Natural killer cell treated with Interleukin-12 subunit alpha and Interleukin-12 subunit beta and Interleukin-15 and Interleukin-18, amount 100 ng/mL, for 72 hours (primary cell): Measurements from ENCODE around the gene CABLES2. TPM values are rescaled to one million over a fixed set of nuclear protein-coding genes. Genes with fewer than 3 reads are reported as not detected.
"Not testable (repeated sequence)": the region's sequence is repeated elsewhere in the genome, so short reads cannot be mapped to it uniquely, and the experiment has no call there.

Source experiments
- ATAC-seq, 2 donors: fragments of 150-1000 bp; cut with Tn5 transposase in 1 of 2; sonication (Bioruptor Pico), chemical (Tn5 transposase) in 1 of 2; 2 replicates each; pipeline ENCODE4 v1.10.0; 2021
- DNase-seq: peaks from one replicate; pipeline ENCODE4 v3.0.0; 2022; ENCODE audit warnings: low spot score
- H3K27ac Mint-ChIP-seq, 2 donors: 1 replicate in 1 of 2; 2 replicates in 1 of 2; pipeline ENCODE4 v1.8.0; 2022; ENCODE audit warnings: mixed read lengths in 2 of 2, mild to moderate bottlenecking in 1 of 2, moderate library complexity in 1 of 2
- H3K27me3 Mint-ChIP-seq, 2 donors: 1 replicate in 1 of 2; 2 replicates in 1 of 2; pipeline ENCODE4 v1.8.0; 2022; ENCODE audit warnings: mixed read lengths in 2 of 2
- H3K36me3 Mint-ChIP-seq: one replicate; pipeline ENCODE4 v1.8.0; 2022; ENCODE audit warnings: mixed read lengths
- H3K4me1 Mint-ChIP-seq, 2 donors: 1 replicate in 1 of 2; 2 replicates in 1 of 2; pipeline ENCODE4 v1.8.0; 2022; ENCODE audit warnings: low read depth in 2 of 2, mixed read lengths in 2 of 2, mild to moderate bottlenecking in 1 of 2
- H3K4me3 Mint-ChIP-seq: one replicate; pipeline ENCODE4 v1.8.0; 2022; ENCODE audit warnings: mixed read lengths
- H3K9me3 Mint-ChIP-seq: 2 replicates; pipeline ENCODE4 v1.8.0; 2022; ENCODE audit warnings: mixed read lengths
- total RNA-seq, 2 donors: library from RNA; stranded (reverse); gene quantifications; one replicate each; pipeline ENCODE4 v1.2.3, GENCODE V29; 2022

Gene CABLES2
- total RNA-seq, 2 donors from 2014 or later: 9.4 to 9.5 TPM

DNA sequence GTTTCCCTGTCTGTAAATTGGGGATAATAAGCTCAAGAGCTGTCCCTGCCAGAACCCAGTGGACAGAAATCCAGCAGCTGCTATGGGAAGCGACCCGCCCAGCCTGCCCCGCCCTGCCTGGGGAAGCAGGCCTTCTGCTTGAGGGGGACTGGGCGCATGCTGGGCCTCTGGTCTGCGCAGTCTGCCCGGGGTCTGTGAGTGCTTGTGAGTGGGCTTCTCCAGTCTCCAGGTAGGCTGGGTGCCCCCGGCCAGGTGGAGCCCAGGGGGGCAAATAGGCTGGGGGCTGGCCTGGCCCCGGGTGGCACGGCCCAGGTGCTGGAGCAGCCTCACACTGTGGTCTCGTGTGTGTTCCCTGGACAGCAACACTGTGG, 20.9 kb upstream of the CABLES2 start:
- DNase-seq: no peak
- H3K4me3 Mint-ChIP-seq: no peak overlapping the region
- no peak overlapping the region for H3K27ac Mint-ChIP-seq
- no peaks in the 10 kb centered on the region for H3K36me3 Mint-ChIP-seq
- H3K4me1 Mint-ChIP-seq: peaks cover 0 to 3% of the 10 kb centered on the region in 2 donors
- ATAC-seq: no peak
- H3K27me3 Mint-ChIP-seq: peaks cover 0 to 7% of the 10 kb centered on the region in 2 donors
- H3K9me3 Mint-ChIP-seq: no peaks in the 10 kb centered on the region

DNA sequence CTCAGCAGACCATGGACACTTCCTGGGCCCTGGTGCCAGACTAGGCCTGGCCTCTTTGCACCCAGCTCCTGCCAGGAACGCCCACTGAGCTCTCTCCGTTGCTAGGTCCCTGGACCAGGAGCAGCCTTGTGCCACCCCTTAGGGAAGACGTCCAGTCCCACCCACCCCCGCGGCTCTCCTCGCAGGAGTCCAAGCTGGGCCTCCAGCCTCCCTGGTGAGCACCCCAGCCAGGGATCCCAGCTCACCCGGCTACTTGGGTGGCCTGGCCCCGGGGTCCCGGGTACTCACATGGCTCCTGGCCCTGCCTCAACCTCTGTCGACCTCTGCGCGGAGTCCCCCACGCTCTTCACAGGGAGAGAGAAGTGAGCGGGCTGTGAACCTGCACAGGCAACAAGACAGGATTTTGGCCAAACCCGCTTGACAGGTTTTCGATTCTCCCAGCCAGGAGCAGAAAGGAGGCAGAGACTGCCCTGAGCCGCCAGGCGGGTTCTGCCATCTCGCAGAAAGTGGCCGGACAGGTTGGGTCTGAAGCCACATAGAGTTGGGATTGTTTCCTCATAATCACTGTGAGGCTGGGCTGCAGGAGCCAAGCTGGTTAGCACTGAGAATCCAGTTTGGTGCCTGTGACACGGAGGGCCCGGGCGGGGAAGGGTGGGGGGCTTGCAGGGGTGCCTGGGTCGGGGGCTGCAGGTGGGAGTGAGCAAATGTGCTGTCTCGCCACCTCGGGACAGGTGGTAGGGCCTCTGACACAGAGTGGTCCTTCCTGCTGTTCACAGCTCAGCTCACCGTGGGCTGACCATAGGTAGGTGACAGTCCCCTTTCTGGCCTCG, 20.3 kb upstream of the CABLES2 start, which contains the start of gene RBBP8NL:
Gene RBBP8NL (minus strand): TSS at position 368 of the 830 bp plus-strand sequence. CDS start 7,892 bp downstream, outside the sequence.
- H3K27me3 Mint-ChIP-seq: peaks cover 0 to 7% of the 10 kb centered on the region in 2 donors
- ATAC-seq (no peak), DNase-seq (no peak)
- no peak within 1 kb of the TSS for H3K27ac Mint-ChIP-seq
- H3K36me3 Mint-ChIP-seq: no peaks in the 10 kb centered on the region
- H3K4me3 Mint-ChIP-seq: no peak within 1 kb of the TSS
- H3K9me3 Mint-ChIP-seq: no peaks in the 10 kb centered on the region
- H3K4me1 Mint-ChIP-seq: peaks cover 0 to 3% of the 10 kb centered on the region in 2 donors

DNA sequence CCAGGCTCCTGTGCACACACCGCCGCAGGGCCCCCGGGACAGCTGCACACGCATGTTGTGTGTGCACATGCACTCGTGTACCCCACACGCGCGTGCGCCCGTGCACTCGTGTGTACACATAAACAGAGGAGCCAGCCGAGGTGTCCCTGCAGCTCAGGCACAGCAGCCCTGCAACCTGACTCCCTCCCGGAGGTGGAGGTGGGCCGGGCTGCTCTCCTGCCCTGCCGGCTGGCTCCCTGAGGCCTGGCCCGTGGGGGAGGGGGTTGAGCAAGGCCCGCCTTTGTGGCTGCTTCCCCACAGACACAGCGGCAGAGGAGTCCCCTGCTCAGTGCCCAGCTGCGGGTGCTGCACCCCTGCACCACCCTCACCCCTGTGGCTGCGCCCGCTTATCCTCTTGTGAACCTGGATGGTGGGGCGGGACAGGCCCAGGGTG, 19.6 kb upstream of the CABLES2 start:
- H3K9me3 Mint-ChIP-seq: no peaks in the 10 kb centered on the region
- ATAC-seq: no peak
- no peak overlapping the region for H3K4me3 Mint-ChIP-seq
- peaks cover 0 to 3% of the 10 kb centered on the region in 2 donors for H3K4me1 Mint-ChIP-seq
- peaks cover 0 to 7% of the 10 kb centered on the region in 2 donors for H3K27me3 Mint-ChIP-seq
- no peaks in the 10 kb centered on the region for H3K36me3 Mint-ChIP-seq
- no peak for DNase-seq
- no peak overlapping the region for H3K27ac Mint-ChIP-seq

DNA sequence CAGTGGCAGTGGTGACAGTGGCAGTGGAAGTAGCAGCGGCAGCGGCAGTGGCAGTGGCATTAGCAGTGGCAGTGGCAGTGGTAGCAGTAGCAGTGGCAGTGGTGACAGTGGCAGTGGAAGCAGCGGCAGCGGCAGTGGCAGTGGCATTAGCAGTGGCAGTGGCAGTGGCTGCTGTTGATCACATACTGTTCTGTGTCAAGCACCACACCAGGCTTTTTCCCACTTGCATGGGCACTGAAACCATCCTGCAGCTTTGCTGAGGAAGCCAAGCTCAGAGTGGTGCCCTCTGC, 18.9 kb upstream of the CABLES2 start:
- not testable (repeated sequence) for H3K36me3 Mint-ChIP-seq, DNase-seq, H3K4me1 Mint-ChIP-seq, H3K27me3 Mint-ChIP-seq, H3K4me3 Mint-ChIP-seq, H3K27ac Mint-ChIP-seq, ATAC-seq, H3K9me3 Mint-ChIP-seq

DNA sequence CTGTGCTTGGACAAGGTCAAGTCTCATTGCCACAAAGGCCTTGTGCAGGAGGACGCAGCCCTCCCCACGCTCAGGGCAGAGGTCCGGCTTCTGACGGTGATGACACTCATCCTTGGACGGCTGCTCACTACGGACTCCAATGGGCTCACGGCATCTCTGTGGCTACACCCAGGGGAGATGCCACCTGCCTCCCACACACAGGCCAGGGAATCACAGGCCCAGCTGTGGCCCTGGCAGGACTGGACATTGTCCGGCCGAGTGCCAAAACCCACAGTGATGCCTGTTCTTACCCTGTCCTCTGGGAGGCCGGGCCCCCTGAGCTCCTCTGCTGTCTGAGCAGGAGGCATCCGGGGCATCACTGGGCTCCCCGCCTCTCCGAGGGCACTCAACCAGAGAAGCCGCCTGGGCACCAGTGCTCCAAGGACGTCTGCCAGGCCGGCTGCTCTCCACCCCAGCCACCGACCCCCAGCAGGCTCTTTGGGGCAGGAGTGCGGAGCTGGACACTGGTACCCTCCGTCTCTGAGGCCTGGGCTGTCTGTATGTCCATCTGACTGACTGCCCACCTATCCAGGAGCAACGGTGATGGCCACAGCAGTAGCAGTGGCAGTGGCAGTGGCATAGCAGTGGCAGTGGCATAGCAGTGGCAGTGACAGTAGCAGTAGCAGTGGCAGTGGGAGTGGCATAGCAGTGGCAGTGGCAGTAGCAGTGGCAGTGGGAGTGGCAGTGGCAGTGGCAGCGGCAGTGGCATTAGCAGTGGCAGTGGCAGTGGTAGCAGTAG, 18.4 kb upstream of the CABLES2 start:
- Mint-ChIP-seq H3K4me3 (no peak overlapping the region), H3K9me3 (peaks cover 3% of the 10 kb centered on the region), H3K4me1 (peaks cover 0 to 6% of the 10 kb centered on the region in 2 donors), H3K36me3 (no peaks in the 10 kb centered on the region), H3K27ac (no peak overlapping the region), H3K27me3 (no peaks in the 10 kb centered on the region)
- no peak for DNase-seq
- ATAC-seq: no peak

DNA sequence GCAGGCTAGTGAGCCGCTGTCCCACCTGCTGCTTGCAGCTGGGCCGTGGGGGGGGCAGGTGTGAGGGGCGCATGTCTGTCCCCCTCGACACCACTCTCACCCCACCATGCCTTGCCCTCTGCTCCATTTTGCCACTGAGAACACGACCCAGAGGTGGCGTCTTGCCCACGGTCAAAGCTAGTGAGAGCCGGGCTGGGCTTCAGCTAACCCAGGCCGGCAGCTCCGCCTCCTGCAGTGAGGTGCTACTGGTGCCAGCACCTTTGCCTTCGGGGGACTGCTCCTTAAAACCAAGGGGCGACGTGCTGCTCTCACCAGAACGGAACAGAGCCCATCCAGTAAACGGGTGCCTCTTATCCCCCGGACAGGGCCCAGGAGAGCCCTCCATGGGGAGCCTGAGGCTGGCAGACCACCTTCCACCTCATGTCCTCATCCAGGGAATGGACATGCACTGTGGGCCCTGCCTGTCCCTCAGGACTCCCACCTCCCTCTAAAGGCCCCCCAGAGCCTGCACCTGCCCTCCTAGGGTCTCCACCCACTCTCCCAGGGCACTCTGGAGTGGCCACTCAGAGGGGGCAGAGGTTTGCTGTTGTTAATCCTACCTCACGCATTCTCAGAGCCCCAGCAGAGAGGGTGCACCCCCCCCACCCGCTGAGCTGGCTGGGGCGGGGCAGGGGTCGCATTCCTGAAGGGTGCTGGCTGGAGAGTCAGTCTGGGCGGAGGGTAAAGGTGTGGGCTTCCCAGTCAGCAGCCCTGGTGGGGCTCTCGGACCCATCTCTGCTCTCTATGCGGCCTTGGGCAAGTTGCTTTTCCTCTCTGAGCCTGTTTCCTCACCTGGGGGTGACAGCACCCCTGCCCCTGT, 17.4 kb upstream of the CABLES2 start:
- Mint-ChIP-seq H3K9me3 (peaks cover 3% of the 10 kb centered on the region), H3K4me3 (no peak overlapping the region), H3K27me3 (no peaks in the 10 kb centered on the region), H3K27ac (no peak overlapping the region), H3K36me3 (no peaks in the 10 kb centered on the region), H3K4me1 (peaks cover 0 to 6% of the 10 kb centered on the region in 2 donors)
- no peak for DNase-seq
- no peak for ATAC-seq

- no peak overlapping the region for H3K4me3 Mint-ChIP-seq
- DNase-seq: no peak
- H3K27me3 Mint-ChIP-seq: no peaks in the 10 kb centered on the region
- H3K27ac Mint-ChIP-seq: no peak overlapping the region
- H3K4me1 Mint-ChIP-seq: peaks cover 0 to 3% of the 10 kb centered on the region in 2 donors
- no peak for ATAC-seq
- H3K36me3 Mint-ChIP-seq: no peaks in the 10 kb centered on the region
- H3K9me3 Mint-ChIP-seq: peaks cover 3% of the 10 kb centered on the region
These were observed 16.2 kb upstream of the CABLES2 start for GRCh38 chr20:62423326-62423706.

DNA sequence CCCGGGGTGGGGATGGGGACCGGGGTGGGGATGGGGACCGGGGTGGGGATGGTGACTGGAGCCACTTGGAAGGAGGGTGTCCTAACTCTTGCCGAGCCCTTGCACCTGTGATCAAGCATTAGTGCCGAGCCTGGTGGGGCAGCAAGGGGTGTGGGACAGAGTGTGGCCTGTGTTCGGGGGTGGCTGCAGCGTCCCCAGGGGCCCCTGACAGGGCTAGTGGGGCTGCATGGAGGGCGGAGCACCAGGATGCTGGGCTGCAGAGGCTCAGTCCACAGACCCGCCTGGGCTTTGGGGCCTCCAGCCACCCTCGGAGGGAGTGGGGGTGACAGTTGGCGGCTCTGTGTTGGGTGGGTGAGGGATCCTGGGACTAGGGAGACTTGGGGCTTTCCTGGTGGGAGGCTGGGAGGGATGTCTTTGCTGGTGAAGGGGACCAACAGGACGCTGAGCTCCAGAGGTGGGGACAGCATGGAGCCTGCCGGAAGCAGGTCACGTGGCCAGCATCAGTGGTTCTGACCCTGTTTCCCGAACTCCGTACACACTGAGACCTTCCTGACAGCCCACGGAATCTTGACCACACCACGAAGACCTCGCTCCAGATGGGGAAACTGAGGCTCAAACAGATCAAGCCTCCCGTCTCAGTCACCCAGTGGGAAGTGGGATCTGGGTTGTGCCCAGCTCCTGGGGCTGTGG, 15.7 kb upstream of the CABLES2 start:
- ATAC-seq (no peak), DNase-seq (no peak)
- H3K36me3 Mint-ChIP-seq: no peaks in the 10 kb centered on the region
- H3K9me3 Mint-ChIP-seq: peaks cover 3% of the 10 kb centered on the region
- peaks cover 0 to 3% of the 10 kb centered on the region in 2 donors for H3K4me1 Mint-ChIP-seq
- no peak overlapping the region for H3K4me3 Mint-ChIP-seq
- H3K27me3 Mint-ChIP-seq: no peaks in the 10 kb centered on the region
- H3K27ac Mint-ChIP-seq: no peak overlapping the region

DNA sequence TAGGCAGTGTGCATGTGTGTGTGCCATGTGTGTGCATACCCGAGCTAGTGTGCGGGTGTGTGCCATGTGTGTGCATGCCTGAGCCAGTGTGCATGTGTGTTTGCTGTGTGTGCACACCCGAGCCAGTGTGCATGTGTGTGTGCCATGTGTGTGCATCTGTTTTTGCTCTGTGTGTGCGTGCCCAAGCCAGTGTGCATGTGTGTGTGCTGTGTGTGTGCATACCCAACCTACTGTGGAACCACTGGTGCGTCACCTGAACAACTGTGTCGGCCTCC, 14.6 kb upstream of the CABLES2 start:
- H3K36me3 Mint-ChIP-seq: no peaks in the 10 kb centered on the region
- peaks cover 0 to 3% of the 10 kb centered on the region in 2 donors for H3K4me1 Mint-ChIP-seq
- no peaks in the 10 kb centered on the region for H3K27me3 Mint-ChIP-seq
- H3K4me3 Mint-ChIP-seq: no peak overlapping the region
- DNase-seq (no peak), ATAC-seq (no peak)
- H3K27ac Mint-ChIP-seq: no peak overlapping the region
- peaks cover 3% of the 10 kb centered on the region for H3K9me3 Mint-ChIP-seq

DNA sequence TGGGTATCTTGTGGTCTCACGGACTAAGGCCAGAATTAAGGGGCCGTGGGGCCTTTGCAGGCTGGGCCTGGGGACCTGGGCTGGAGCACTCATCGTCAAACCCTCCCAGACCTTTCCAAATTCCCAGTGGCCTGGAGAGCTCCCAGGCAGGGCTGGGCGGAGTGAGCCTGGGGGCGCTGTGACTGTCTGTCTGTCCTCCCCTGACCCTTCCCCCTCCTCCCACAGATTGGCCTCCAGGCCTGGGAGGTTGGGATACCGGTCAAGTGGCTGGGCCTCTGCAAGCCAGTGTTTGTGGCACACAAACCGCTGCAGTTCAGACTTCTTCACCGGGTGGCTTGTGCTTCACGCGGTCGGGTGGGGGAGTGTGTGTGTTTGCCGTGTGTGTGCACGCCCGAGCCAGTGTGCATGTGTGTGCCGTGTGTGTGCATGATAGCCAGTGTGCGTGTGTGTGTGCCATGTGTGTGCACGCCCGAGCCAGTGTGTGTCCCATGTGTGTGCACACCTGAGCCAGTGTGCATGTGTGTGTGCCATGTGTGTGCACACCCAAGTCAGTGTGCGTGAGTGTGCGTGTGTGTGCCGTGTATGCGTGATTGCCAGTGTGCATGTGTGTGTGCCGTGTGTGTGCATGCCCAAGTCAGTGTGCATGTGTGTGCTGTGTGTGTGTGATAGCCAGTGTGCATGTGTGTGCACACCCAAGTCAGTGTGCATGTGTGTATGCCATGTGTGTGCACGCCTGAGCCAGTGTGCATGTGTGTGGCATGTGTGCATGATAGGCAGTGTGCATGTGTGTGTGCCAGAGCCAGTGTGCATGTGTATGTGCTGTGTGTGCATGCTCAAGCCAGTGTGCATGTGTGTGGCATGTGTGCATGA, 14.0 kb upstream of the CABLES2 start:
- ATAC-seq: no peak

DNA sequence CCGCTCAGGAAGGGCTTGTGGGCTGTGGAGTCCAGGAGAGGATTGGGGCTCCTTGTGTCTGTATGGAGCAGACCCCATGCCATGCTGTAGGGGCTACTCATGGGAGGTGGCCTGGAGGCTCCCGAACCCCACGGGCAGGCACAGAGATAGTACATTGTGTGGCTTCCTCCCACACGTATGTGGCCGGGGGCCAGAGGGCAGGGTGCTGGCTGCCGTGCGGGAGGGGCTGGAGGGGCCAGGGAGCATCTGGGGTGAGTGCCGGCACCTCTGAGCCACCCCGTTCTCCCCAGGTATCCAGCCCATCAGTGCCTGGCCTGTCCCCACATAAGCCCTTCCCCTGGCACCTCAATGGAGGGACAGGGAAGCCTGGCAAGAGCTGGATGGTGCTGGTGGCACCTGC, 12.7 kb upstream of the CABLES2 start:
- H3K27me3 Mint-ChIP-seq: no peaks in the 10 kb centered on the region
- no peak for ATAC-seq
- no peak overlapping the region for H3K27ac Mint-ChIP-seq
- DNase-seq: no peak
- H3K9me3 Mint-ChIP-seq: peaks cover 3% of the 10 kb centered on the region
- H3K36me3 Mint-ChIP-seq: no peaks in the 10 kb centered on the region
- H3K4me1 Mint-ChIP-seq: peaks cover 0 to 3% of the 10 kb centered on the region in 2 donors
- H3K4me3 Mint-ChIP-seq: no peak overlapping the region

More for the DNA sequence above, 14.0 kb upstream of the CABLES2 start:
- DNase-seq: no peak
- Mint-ChIP-seq H3K27ac (no peak overlapping the region), H3K36me3 (no peaks in the 10 kb centered on the region), H3K9me3 (peaks cover 3% of the 10 kb centered on the region), H3K27me3 (no peaks in the 10 kb centered on the region), H3K4me1 (peaks cover 0 to 3% of the 10 kb centered on the region in 2 donors), H3K4me3 (no peak overlapping the region)

DNA sequence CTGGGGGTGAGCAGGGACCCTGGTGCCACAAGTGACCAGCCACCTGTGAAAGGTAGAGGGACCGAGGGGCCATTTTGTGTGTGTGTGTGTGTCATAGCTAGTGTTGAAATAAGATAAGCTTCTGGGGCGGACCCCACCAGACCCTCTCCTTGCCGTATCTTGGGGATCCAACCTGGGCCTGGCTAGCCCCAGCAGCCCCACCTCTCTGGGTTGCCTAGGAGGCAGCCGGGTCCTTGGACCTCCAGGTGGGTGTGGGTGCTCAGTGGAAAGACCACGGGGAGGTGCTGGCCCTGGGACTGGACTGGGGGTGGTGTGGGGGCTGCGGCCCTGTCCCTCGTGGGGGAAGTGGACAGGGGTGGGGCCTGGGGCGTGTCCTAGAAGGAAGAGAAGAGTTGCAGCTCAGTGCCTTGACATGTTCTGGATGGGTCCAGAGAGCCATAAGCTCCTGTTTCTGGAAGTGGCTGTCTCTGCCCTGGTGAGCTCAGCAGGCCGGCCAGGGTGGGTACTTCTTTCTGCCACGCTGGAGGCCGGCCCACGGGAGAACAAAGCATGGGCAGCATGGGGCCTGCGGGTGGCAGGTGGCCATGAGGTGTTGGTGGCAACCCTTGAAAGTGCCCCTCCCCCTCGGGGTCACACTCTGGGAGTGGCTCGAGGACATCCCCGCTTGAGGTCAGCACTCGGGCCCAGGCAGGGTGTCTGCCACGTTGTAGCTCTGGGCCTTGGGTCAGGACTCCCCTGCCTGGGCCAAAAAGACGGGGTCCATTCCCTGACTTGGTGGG, 11.8 kb upstream of the CABLES2 start:
- Mint-ChIP-seq H3K27ac (no peak overlapping the region), H3K4me3 (no peak overlapping the region), H3K27me3 (no peaks in the 10 kb centered on the region), H3K36me3 (no peaks in the 10 kb centered on the region), H3K4me1 (peaks cover 0 to 3% of the 10 kb centered on the region in 2 donors), H3K9me3 (peaks cover 3% of the 10 kb centered on the region)
- DNase-seq: no peak
- ATAC-seq: no peak
